Panc1 (cell line): ENCODE measurements around the gene MIER2. TPM values are rescaled to one million over a fixed set of nuclear protein-coding genes. Genes with fewer than 3 reads are reported as not detected.

Source experiments
- ATAC-seq: fragments of 200-7000 bp; cut with Tn5 transposase; 2 replicates; pipeline ENCODE4 v1.9.1; 2020; ENCODE audit warnings: mild to moderate bottlenecking, moderate library complexity
- BruUV-seq: library from RNA; stranded (reverse); fragments of 400-500 nt; replicated peaks from 2 replicates; lab custom pipeline; 2021; lab: Mats Ljungman, UMichigan
- CTCF ChIA-PET: fragments of 300-600 bp; sonication (Branson Sonifier 250); formaldehyde crosslinking; loops from one replicate; lab custom pipeline; 2022; ENCODE audit warnings: antibody characterized with exemption; lab: Charles Lee
- POLR2A ChIA-PET: fragments of 300-600 bp; sonication (Branson Sonifier 250); formaldehyde crosslinking; loops from one replicate; lab custom pipeline; 2022; ENCODE audit warnings: antibody characterized with exemption; lab: Charles Lee
- DNase-seq: peaks from one replicate; pipeline ENCODE4 v3.0.0-alpha.2; 2010; ENCODE audit warnings: low read depth, low spot score
- H3K27ac ChIP-seq: 2 replicates; pipeline ENCODE4 v1.5.1; 2011; ENCODE audit warnings: mild to moderate bottlenecking, low read length, inconsistent platforms
- H3K27me3 ChIP-seq: fragments of 200-500 bp; sonication (Bioruptor generic); 2 replicates; pipeline ENCODE4 v1.6.0; 2014; ENCODE audit warnings: low read length, inconsistent platforms; ENCODE audit not compliant: control insufficient read depth, insufficient read depth
- H3K36me3 ChIP-seq: fragments of 200-500 bp; sonication (Bioruptor generic); 2 replicates; pipeline ENCODE4 v1.5.1; 2014; ENCODE audit warnings: inconsistent platforms, mild to moderate bottlenecking, low read length, moderate library complexity; ENCODE audit not compliant: control insufficient read depth, insufficient read depth
- H3K4me1 ChIP-seq: 2 replicates; pipeline ENCODE4 v1.5.1; 2011; ENCODE audit warnings: inconsistent platforms, mild to moderate bottlenecking, low read length, moderate library complexity; ENCODE audit not compliant: control insufficient read depth, insufficient read depth
- H3K4me3 ChIP-seq, 2 experiments: 2 replicates each; pipeline ENCODE4 v1.5.1; 2011 to 2012; ENCODE audit warnings: low read depth in 2 of 2, low read length in 2 of 2, mild to moderate bottlenecking in 2 of 2, inconsistent platforms in 1 of 2, moderate library complexity in 1 of 2
- H3K9me3 ChIP-seq: fragments of 200-500 bp; sonication (Bioruptor generic); 2 replicates; pipeline ENCODE4 v1.5.1; 2014; ENCODE audit warnings: low read depth, mild to moderate bottlenecking, inconsistent platforms, low read length, moderate library complexity; ENCODE audit not compliant: control insufficient read depth, insufficient read depth
- CTCF ChIP-seq: fragments of 450-650 bp; IDR thresholded peaks from 2 replicates; pipeline ENCODE4 v1.5.1; 2017; ENCODE audit warnings: mild to moderate bottlenecking
- POLR2AphosphoS5 ChIP-seq: IDR thresholded peaks from 2 replicates; pipeline ENCODE4 v1.6.1; 2012; ENCODE audit warnings: mild to moderate bottlenecking, low read depth, low read length, moderate library complexity
- REST ChIP-seq, 2 experiments: IDR thresholded peaks; 2 replicates each; pipeline ENCODE4 v1.6.1; 2011 to 2012; ENCODE audit warnings: low read depth in 2 of 2, control low read depth in 1 of 2, low read length in 1 of 2, mild to moderate bottlenecking in 1 of 2, moderate library complexity in 1 of 2; ENCODE audit not compliant: insufficient read depth in 1 of 2
- SIN3A ChIP-seq: IDR thresholded peaks from 2 replicates; pipeline ENCODE4 v1.6.1; 2012; ENCODE audit warnings: low read depth, mild to moderate bottlenecking, low read length, moderate library complexity, borderline replicate concordance; ENCODE audit not compliant: insufficient read depth
- TCF7L2 ChIP-seq: IDR thresholded peaks from 2 replicates; pipeline ENCODE4 v1.6.1; 2011; ENCODE audit warnings: mild to moderate bottlenecking, low read depth, low read length, inconsistent platforms
- in situ Hi-C: cut with HindIII; loops from 2 replicates; pipeline ENCODE4 v1.10.0; 2016; ENCODE audit warnings: low sequenced_read_pairs, low pct_unique_long_range_greater_than_20kb
- intact Hi-C: fragments of 100-400 bp; cut with micrococcal nuclease; formaldehyde crosslinking; loops from one replicate; pipeline ENCODE4 v1.10.0; 2022; ENCODE audit not compliant: unreplicated experiment
- total RNA-seq: library from RNA; stranded (reverse); gene quantifications from one replicate; pipeline ENCODE4 v1.2.1, GENCODE V29; 2021; ENCODE audit not compliant: unreplicated experiment

Gene MIER2
- total RNA-seq, 1 experiment from 2014 or later: 32.1 TPM

GRCh38 chr19:306151-306900, 38.3 kb downstream of the MIER2 start:
- DNase-seq (no peak), ATAC-seq (0 out of 2 replicates have a peak, but pooled peaks have one; percentile 11)
- in situ Hi-C loops: no loop called here
- no peak overlapping the region for H3K4me3 ChIP-seq
- no peaks in the 10 kb centered on the region; the same call in 1 of the 2 replicates for H3K36me3 ChIP-seq
- no peaks in the 10 kb centered on the region for H3K4me1 ChIP-seq
- H3K27me3 ChIP-seq: no peaks in the 10 kb centered on the region
- ChIA-PET CTCF (no interaction called here), POLR2A (no interaction called here)
- H3K27ac ChIP-seq: no peak overlapping the region
- TF ChIP-seq REST (IDR thresholded peaks at IDR 0.05; ENCODE audit: insufficient read depth in 1 of 2, low read depth in 2 of 2, low read length in 1 of 2): no peak
- TF ChIP-seq CTCF: no peak
- no peak for TF ChIP-seq SIN3A
- no peak for TF ChIP-seq TCF7L2
- no peaks in the 10 kb centered on the region for H3K9me3 ChIP-seq
- BruUV-seq: no TSS peak
- intact Hi-C loops: no loop called here

GRCh38 chr19:305240-306150, 39.1 kb downstream of the MIER2 start:
- ChIA-PET POLR2A (no interaction called here), CTCF (no interaction called here)
- ATAC-seq: no peak
- H3K4me3 ChIP-seq: no peak overlapping the region
- in situ Hi-C loops: no loop called here
- H3K9me3 ChIP-seq: no peaks in the 10 kb centered on the region
- H3K36me3 ChIP-seq: no peaks in the 10 kb centered on the region; the same call in 1 of the 2 replicates
- intact Hi-C loops: no loop called here
- H3K27me3 ChIP-seq: no peaks in the 10 kb centered on the region
- no peaks in the 10 kb centered on the region for H3K4me1 ChIP-seq
- DNase-seq: no peak
- no TSS peak for BruUV-seq
- TF ChIP-seq POLR2AphosphoS5 (no peak), CTCF (no peak), REST (IDR thresholded peaks at IDR 0.05; ENCODE audit: insufficient read depth in 1 of 2, low read depth in 2 of 2, low read length in 1 of 2) (no peak), SIN3A (no peak), TCF7L2 (no peak)
- H3K27ac ChIP-seq: no peak overlapping the region
